Dermis blood vessel endothelial cell (primary cell): Measurements from ENCODE around the gene OR6C74. TPM values are rescaled to one million over a fixed set of nuclear protein-coding genes. Genes with fewer than 3 reads are reported as not detected.

Experiments used
- DNase-seq: peaks from one replicate; pipeline ENCODE4 v3.0.0; 2010
- total RNA-seq: library from RNA; depleted of rRNA; stranded (reverse); fragments of >200 nt; gene quantifications from 2 replicates; pipeline ENCODE4 v1.2.3, GENCODE V29; 2014

The OR6C74 gene
- not detected in 2 replicates for total RNA-seq

- no peak for DNase-seq
Observed at GRCh38 chr12:55244309-55244708, at the start of gene OR6C74. Gene OR6C74, plus strand, starts transcription at chr12:55244609. Its CDS starts 2,679 bp downstream, at chr12:55247288.

DNA sequence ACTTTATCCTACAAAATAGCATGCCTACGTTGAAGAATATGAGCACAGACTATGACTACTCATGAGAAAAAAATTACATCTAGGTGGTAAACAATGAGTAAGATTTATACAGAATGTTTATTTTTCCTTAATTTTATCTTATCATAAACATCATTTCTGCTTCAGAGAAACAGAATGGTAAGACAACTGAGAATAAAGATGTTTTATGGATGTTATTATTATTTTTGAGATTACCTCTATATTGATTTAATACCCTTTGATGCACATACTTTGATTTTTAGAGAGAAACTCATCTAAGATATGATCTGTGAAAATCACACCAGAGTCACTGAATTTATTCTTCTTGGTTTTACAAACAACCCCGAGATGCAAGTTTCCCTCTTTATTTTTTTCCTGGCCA is 23.7 kb upstream of the OR6C74 start, which contains the start of gene OR10A7:
OR10A7 (plus strand) TSS at position 301 of the 400 bp plus-strand sequence; CDS start at position 301, 0 bp downstream.
- DNase-seq: no peak

- no peak for DNase-seq
Observed at GRCh38 chr12:55226523-55226922, 17.9 kb upstream of the OR6C74 start.

- no peak for DNase-seq
Observed at GRCh38 chr12:55227643-55228042, 16.8 kb upstream of the OR6C74 start.

DNA sequence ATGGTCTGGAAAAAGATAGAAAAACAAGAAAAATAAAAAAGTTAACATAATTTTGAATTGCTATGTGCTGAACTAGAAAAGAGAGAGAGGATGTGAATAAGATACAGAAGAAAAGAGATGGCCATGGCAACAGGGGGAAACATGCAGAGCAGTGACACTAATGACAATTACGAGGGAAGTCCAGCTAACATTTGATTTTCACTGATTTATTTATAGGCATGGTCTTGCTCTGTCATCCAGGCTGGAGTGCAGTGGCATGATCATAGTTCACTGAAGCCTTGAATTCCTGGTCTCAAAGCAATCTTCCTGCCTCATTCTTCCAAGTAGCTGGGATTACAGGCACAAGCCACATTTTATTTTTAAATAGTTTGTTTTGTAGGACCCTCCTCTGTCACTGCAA is 1.8 kb downstream of the OR6C74 start:
- no peak for DNase-seq

DNA sequence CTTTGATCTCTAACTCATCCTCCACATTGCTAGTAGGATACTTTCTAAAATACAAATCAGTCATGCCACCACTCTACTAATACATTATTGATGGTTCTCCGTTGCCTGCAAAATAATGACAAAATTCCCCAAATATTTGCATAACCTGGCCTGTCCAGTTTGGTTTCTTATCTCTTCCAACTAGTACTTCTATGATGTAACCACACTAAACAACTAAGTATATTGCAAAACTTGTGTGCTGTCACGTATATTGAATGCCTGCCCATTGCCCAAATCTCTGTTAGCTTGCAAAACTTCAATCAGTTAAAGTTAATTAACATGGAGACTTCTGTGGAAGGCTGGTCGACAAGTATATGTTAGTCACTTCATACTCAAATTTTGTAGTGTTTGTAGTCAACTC is 6.5 kb downstream of the OR6C74 start:
- no peak for DNase-seq

DNA sequence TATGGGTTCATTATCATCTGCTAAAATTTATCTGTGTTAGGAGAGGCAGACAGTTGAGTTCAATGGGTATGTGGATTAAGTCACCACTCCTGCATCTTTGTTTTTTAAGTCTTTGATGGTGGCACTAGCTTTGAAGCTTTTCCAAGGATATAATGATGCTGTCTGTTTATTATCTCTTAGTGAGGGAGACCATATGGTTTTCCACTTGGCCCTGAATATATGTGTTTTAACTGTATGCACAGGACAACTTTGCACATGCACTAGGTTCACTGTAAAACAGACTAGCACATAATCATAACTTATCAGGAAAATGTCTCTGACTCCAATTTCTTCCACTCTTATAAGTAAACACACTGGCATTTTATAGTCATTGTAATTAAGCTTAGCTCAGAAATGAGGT is 8.9 kb downstream of the OR6C74 start:
- no peak for DNase-seq

- DNase-seq: no peak
Observed at GRCh38 chr12:55256831-55257230, 12.4 kb downstream of the OR6C74 start.

DNA sequence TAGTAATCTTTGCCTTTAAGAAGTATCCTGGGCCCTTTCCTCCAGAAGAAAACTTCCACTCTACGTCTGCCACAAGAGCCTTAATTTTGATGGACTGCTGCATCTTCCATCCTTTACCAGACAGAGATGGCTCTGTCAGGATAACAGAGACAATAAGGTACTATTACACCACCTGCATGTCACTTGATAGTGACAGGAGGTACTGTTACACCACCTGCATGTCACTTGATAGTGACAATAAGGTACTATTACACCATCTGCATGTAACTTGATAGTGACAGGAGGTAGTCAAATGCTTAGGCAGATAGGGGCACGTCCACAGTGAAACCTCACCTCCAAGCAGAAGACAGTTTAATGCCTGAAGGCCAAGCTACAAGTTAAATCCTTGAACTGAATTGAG is 13.9 kb downstream of the OR6C74 start:
- DNase-seq: no peak

- no peak for DNase-seq
Observed at GRCh38 chr12:55280991-55281390, 36.6 kb downstream of the OR6C74 start.

DNA sequence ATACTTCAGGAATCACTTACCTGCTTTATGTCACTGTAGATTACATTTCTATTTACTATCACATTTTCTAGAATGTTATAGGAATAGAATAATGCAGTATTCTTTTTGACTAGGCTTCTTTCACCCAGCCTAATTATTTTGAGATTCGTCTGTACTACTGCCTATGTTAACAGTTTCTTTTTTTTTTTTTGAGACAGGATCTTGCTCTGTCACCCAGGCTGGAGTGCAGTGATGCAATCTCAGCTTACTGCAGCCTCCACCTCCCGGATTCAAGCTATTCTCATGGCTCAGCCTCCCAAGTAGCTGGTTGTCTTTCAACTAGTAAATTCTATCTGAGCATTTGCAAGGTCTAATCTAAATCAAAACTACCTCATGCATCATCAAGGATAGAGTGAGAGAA is 45.6 kb downstream of the OR6C74 start:
- DNase-seq: no peak

Other genes with a start within 250 kb of the OR6C74 start
- not detected in 2 replicates for gene NEUROD4, start 224.6 kb upstream of the OR6C74 start, total RNA-seq
- gene OR9K2, start 118.2 kb upstream of the OR6C74 start, total RNA-seq: not detected in 2 replicates
- not detected in 2 replicates for gene OR10A7, start 23.6 kb upstream of the OR6C74 start, total RNA-seq
- not detected in 2 replicates for gene OR6C6, start 52.0 kb downstream of the OR6C74 start, total RNA-seq
- gene OR6C1, start 69.7 kb downstream of the OR6C74 start, total RNA-seq: not detected in 2 replicates
- gene OR6C3, start 86.1 kb downstream of the OR6C74 start, total RNA-seq: not detected in 2 replicates
- not detected in 2 replicates for gene OR6C75, start 118.4 kb downstream of the OR6C74 start, total RNA-seq
- not detected in 2 replicates for gene OR6C65, start 155.9 kb downstream of the OR6C74 start, total RNA-seq
- gene OR6C76, start 181.6 kb downstream of the OR6C74 start, total RNA-seq: not detected in 2 replicates
- gene OR6C2, start 199.5 kb downstream of the OR6C74 start, total RNA-seq: not detected in 2 replicates
- not detected in 2 replicates for gene OR6C70, start 225.5 kb downstream of the OR6C74 start, total RNA-seq
- gene OR6C68, start 247.8 kb downstream of the OR6C74 start, total RNA-seq: not detected in 2 replicates